Endothelial cell of umbilical vein (primary cell): Measurements from ENCODE around the gene ZKSCAN4. TPM values are rescaled to one million over a fixed set of nuclear protein-coding genes. Genes with fewer than 3 reads are reported as not detected.
A peak's percentile ranks its signal among the peaks of the same experiment; 100 is the strongest.

Source experiments
- BruUV-seq: library from RNA; stranded (reverse); fragments of 400-500 nt; replicated peaks from 2 replicates; lab custom pipeline; 2021; lab: Mats Ljungman, UMichigan
- CTCF ChIA-PET: fragments of 300-600, 350-600 bp; sonication (Branson Sonifier 250); formaldehyde crosslinking; loops from one replicate; lab custom pipeline; 2021; ENCODE audit warnings: antibody characterized with exemption, inconsistent platforms; lab: Charles Lee
- POLR2A ChIA-PET: fragments of 300-600, 350-600 bp; sonication (Branson Sonifier 250); formaldehyde crosslinking; loops from one replicate; lab custom pipeline; 2021; ENCODE audit warnings: antibody characterized with exemption, inconsistent platforms; lab: Charles Lee
- DNase-seq: peaks from one replicate; pipeline ENCODE4 v3.0.0-alpha.2; 2011; ENCODE audit warnings: low read depth, low spot score
- FAIRE-seq: peaks from 2 replicates; lab custom pipeline; 2011; peaks lifted over from hg19 to GRCh38; lab: Jason Lieb, UNC
- H2AFZ ChIP-seq: 2 replicates; pipeline ENCODE4 v1.6.0; 2012; ENCODE audit warnings: low read depth, low read length, control low read depth, inconsistent platforms
- H3K27ac ChIP-seq: 2 replicates; pipeline ENCODE4 v1.5.1; 2011; ENCODE audit warnings: low read depth, mild to moderate bottlenecking, control low read depth, low read length, moderate library complexity; ENCODE audit not compliant: insufficient read depth
- H3K27me3 ChIP-seq, 2 experiments: 2 replicates each; pipeline versions ENCODE4 v1.6.0 to v1.6.1; 2011; ENCODE audit warnings: low read length in 2 of 2, mixed read lengths in 1 of 2; ENCODE audit not compliant: control insufficient read depth in 2 of 2, insufficient read depth in 2 of 2
- H3K36me3 ChIP-seq, 2 experiments: 2 replicates in 1 of 2; 3 replicates in 1 of 2; pipeline ENCODE4 v1.5.1; 2011; ENCODE audit warnings: low read length in 2 of 2, mild to moderate bottlenecking in 1 of 2, moderate library complexity in 1 of 2; ENCODE audit not compliant: control insufficient read depth in 2 of 2, insufficient read depth in 2 of 2; ENCODE audit errors: extremely low read depth in 1 of 2
- H3K4me1 ChIP-seq: 3 replicates; pipeline ENCODE4 v1.5.1; 2011; ENCODE audit warnings: mild to moderate bottlenecking, low read length; ENCODE audit not compliant: control insufficient read depth, insufficient read depth; ENCODE audit errors: extremely low read depth
- H3K4me2 ChIP-seq: 2 replicates; pipeline ENCODE4 v1.6.1; 2011; ENCODE audit warnings: low read length, control low read depth, mixed read lengths; ENCODE audit not compliant: insufficient read depth
- H3K4me3 ChIP-seq, 3 experiments: fragments of 200-600 bp in 1 of 3; sonication (generic), shearing (Covaris generic) in 1 of 3; replicated peaks in 1 of 3; 2 replicates each; pipeline ENCODE4 v1.5.1; 2011 to 2016; ENCODE audit warnings: control low read depth in 3 of 3, low read length in 3 of 3, mild to moderate bottlenecking in 2 of 3, inconsistent platforms in 1 of 3, low read depth in 1 of 3, moderate library complexity in 1 of 3; ENCODE audit not compliant: insufficient read depth in 1 of 3
- H3K79me2 ChIP-seq: 2 replicates; pipeline ENCODE4 v1.6.0; 2012; ENCODE audit warnings: low read length, inconsistent platforms; ENCODE audit not compliant: control insufficient read depth, insufficient read depth
- H3K9ac ChIP-seq: replicated peaks from 2 replicates; pipeline ENCODE3; 2011; ENCODE audit warnings: low read length, control low read depth; ENCODE audit not compliant: insufficient read depth; ENCODE audit errors: extremely low read depth
- H3K9me1 ChIP-seq: replicated peaks from 3 replicates; pipeline ENCODE4 v1.6.0; 2011; ENCODE audit warnings: mild to moderate bottlenecking, low read length; ENCODE audit not compliant: control insufficient read depth, insufficient read depth; ENCODE audit errors: extremely low read depth
- H3K9me3 ChIP-seq: replicated peaks from 2 replicates; pipeline ENCODE4 v1.5.1; 2012; ENCODE audit warnings: low read length, inconsistent platforms; ENCODE audit not compliant: control insufficient read depth, insufficient read depth
- H4K20me1 ChIP-seq: replicated peaks from 2 replicates; pipeline ENCODE3; 2011; ENCODE audit warnings: mild to moderate bottlenecking, low read length; ENCODE audit not compliant: control insufficient read depth, insufficient read depth; ENCODE audit errors: extremely low read depth
- EZH2 ChIP-seq: IDR thresholded peaks from 2 replicates; pipeline ENCODE4 v1.6.1; 2012; ENCODE audit warnings: borderline replicate concordance, low read depth, mild to moderate bottlenecking, moderate library complexity, low read length, inconsistent platforms; ENCODE audit not compliant: severe bottlenecking
- FOS ChIP-seq: IDR thresholded peaks from 2 replicates; pipeline ENCODE4 v1.6.1; 2011; ENCODE audit warnings: mild to moderate bottlenecking, low read length, moderate library complexity, borderline replicate concordance; ENCODE audit not compliant: insufficient read depth
- GATA2 ChIP-seq: IDR thresholded peaks from 2 replicates; pipeline ENCODE4 v1.7.0; 2011; ENCODE audit warnings: low read depth, mild to moderate bottlenecking, moderate library complexity, mixed read lengths, low read length; ENCODE audit not compliant: insufficient read length, insufficient read depth
- JUN ChIP-seq: IDR thresholded peaks from 2 replicates; pipeline ENCODE4 v1.6.1; 2011; ENCODE audit warnings: borderline replicate concordance, low read depth; ENCODE audit not compliant: insufficient read length, insufficient read depth
- MAX ChIP-seq: IDR thresholded peaks from 2 replicates; pipeline ENCODE4 v1.6.1; 2011; ENCODE audit not compliant: insufficient read depth, insufficient read length
- MYC ChIP-seq: IDR thresholded peaks from one replicate; pipeline ENCODE4 v1.6.1; 2011; ENCODE audit warnings: mild to moderate bottlenecking, low read depth, low read length
- POLR2A ChIP-seq: IDR thresholded peaks from 2 replicates; pipeline ENCODE4 v1.6.1; 2012; ENCODE audit warnings: low read depth, mild to moderate bottlenecking, control low read depth, low read length
- dilution Hi-C: fragments of 300-500 bp; cut with MboI; formaldehyde crosslinking; loops from one replicate; pipeline ENCODE4 v1.15.0; 2019; ENCODE audit warnings: low sequenced_read_pairs; ENCODE audit not compliant: extremely low pct_ligation_motif_present
- intact Hi-C: fragments of 100-400 bp; cut with micrococcal nuclease; formaldehyde crosslinking; loops from one replicate; pipeline ENCODE4 v1.10.0; 2022
- polyA plus RNA-seq, 4 experiments: library from polyadenylated mRNA; depleted of rRNA in 3 of 4; stranded (reverse) in 3 of 4; unstranded in 1 of 4; fragments of >200 nt; gene quantifications; 2 replicates each; pipeline versions ENCODE4 v1.2.1 to v1.2.3, GENCODE V29; 2011 to 2012; ENCODE audit warnings: missing spikeins in 1 of 4
- total RNA-seq: library from RNA; stranded (reverse); gene quantifications from 2 replicates; pipeline ENCODE4 v1.2.3, GENCODE V29; 2021
- TF ChIP-seq, protein P1 (sequence below), 2 donors: IDR thresholded peaks; 1 replicate in 1 of 2; 2 replicates in 1 of 2; pipeline ENCODE4 v1.5.1; 2011; ENCODE audit warnings: low read length in 2 of 2, mild to moderate bottlenecking in 2 of 2, moderate library complexity in 2 of 2, control low read depth in 1 of 2, inconsistent platforms in 1 of 2, low read depth in 1 of 2; ENCODE audit not compliant: insufficient read depth in 1 of 2; ENCODE audit errors: extremely low read depth in 1 of 2

The ZKSCAN4 gene
- total and polyA plus RNA-seq, 2 donors (not counting 3 experiments of a cell fraction or from before 2014, with no cell fraction given): 1.3 to 3.6 TPM

DNA sequence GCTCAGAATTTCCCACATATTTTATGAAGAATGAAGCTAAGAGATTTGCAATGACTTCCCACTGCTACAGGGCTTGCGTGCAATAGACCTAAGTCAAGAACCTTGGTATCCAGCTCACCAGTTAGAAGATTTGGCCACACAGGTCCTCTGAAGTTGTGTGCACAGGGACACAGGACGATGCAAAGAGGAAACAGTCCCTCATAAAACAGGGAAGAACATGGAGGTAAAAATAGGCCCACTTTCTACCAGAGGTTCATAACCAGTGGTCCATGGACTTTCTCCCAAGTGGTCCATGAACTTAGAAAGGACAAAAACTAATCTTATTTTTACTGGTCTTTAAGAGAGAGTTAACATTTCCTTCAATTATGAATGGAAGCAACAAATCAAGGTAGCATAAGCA lies 1.3 kb downstream of the ZKSCAN4 start:
- no peak for DNase-seq
- TF ChIP-seq, protein P1, sequence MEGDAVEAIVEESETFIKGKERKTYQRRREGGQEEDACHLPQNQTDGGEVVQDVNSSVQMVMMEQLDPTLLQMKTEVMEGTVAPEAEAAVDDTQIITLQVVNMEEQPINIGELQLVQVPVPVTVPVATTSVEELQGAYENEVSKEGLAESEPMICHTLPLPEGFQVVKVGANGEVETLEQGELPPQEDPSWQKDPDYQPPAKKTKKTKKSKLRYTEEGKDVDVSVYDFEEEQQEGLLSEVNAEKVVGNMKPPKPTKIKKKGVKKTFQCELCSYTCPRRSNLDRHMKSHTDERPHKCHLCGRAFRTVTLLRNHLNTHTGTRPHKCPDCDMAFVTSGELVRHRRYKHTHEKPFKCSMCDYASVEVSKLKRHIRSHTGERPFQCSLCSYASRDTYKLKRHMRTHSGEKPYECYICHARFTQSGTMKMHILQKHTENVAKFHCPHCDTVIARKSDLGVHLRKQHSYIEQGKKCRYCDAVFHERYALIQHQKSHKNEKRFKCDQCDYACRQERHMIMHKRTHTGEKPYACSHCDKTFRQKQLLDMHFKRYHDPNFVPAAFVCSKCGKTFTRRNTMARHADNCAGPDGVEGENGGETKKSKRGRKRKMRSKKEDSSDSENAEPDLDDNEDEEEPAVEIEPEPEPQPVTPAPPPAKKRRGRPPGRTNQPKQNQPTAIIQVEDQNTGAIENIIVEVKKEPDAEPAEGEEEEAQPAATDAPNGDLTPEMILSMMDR (IDR thresholded peaks at IDR 0.05; ENCODE audit: extremely low read depth in 1 of 2, insufficient read depth in 1 of 2, low read depth in 1 of 2, low read length in 2 of 2): no peak
- TF ChIP-seq POLR2A: no peak
- no peak for TF ChIP-seq FOS
- no peak for TF ChIP-seq JUN
- no peak for TF ChIP-seq EZH2
- no peak for TF ChIP-seq MAX
- TF ChIP-seq MYC: no peak
- no peak for TF ChIP-seq GATA2
- ChIA-PET CTCF (interaction anchor here (1.1 to 3.9 kb wide), 4 partner anchors 10 to 132 kb away, joined by 3 to 17 read pairs (median 4); partner anchors contain the start of gene ZSCAN26), POLR2A (no interaction called here)
- H3K36me3 ChIP-seq: peaks cover 0 to 6% of the 10 kb centered on the region in 2 experiments
- H3K27ac ChIP-seq: no peak overlapping the region
- H2AFZ ChIP-seq: no peak overlapping the region
- intact Hi-C loops (no loop called here), dilution Hi-C loops (no loop called here)
- H4K20me1 ChIP-seq: no peaks in the 10 kb centered on the region
- H3K4me2 ChIP-seq: peak overlapping the region; percentile 88
- H3K79me2 ChIP-seq: no peaks in the 10 kb centered on the region
- H3K9me1 ChIP-seq: no peaks in the 10 kb centered on the region
- peaks cover 12% of the 10 kb centered on the region for H3K4me1 ChIP-seq
- no peaks in the 10 kb centered on the region for H3K9me3 ChIP-seq
- H3K9ac ChIP-seq: peak overlapping the region; percentile 62
- H3K4me3 ChIP-seq: peak overlapping the region in 1 of 3 experiments; percentile 85
- FAIRE-seq: no peak
- no TSS peak for BruUV-seq
- no peaks in the 10 kb centered on the region for H3K27me3 ChIP-seq
